Cardiac septum (tissue), 1 donor: Measurements from ENCODE around the gene ARHGAP45. TPM values are rescaled to one million over a fixed set of nuclear protein-coding genes. Genes with fewer than 3 reads are reported as not detected.

Experiments used
- DNase-seq: peaks from one replicate; pipeline ENCODE4 v3.0.0-alpha.2; 2020; ENCODE audit warnings: low spot score
- intact Hi-C: fragments of 100-400 bp; cut with DNase I; formaldehyde crosslinking; loops from one replicate; pipeline ENCODE4 v1.14.0; 2022
- total RNA-seq: library from RNA; stranded (reverse); fragmentation: NEBNext Ultra II Directional; extraction: Animal tissue kit (Norgen Biotek cat#: 25700); gene quantifications from one replicate; pipeline ENCODE4 v1.2.1, GENCODE V29; 2021
- donor health status: DM: no; HTN: no; CAD: no.

Gene ARHGAP45
- total RNA-seq, 1 donor from 2014 or later: 3.7 TPM

GRCh38 chr19:1097810-1098176 is 30.8 kb downstream of the ARHGAP45 start:
- DNase-seq: no peak
- intact Hi-C loops: loop anchor here (10.0 kb wide), 1 partner anchor 173 kb away; the partner anchor contains the start of gene ARID3A

- intact Hi-C loops: loop anchor here (10.0 kb wide), 1 partner anchor 174 kb away; the partner anchor contains the start of gene ARID3A
- DNase-seq: no peak
Measured at GRCh38 chr19:1098177-1099051, 31.4 kb downstream of the ARHGAP45 start.

GRCh38 chr19:1101337-1101698 is 34.4 kb downstream of the ARHGAP45 start:
- no peak for DNase-seq

GRCh38 chr19:1102407-1103131 is 35.6 kb downstream of the ARHGAP45 start:
- intact Hi-C loops: loop anchor here (2.0 kb wide), 2 partner anchors 52 to 82 kb away; partner anchors contain the start of genes RNU6-2 and TMEM259
- DNase-seq: no peak

More at GRCh38 chr19:1101337-1101698, 34.4 kb downstream of the ARHGAP45 start:
- intact Hi-C loops: no loop called here

GRCh38 chr19:1103132-1103707 is 36.3 kb downstream of the ARHGAP45 start:
- intact Hi-C loops: loop anchor here (2.0 kb wide), 2 partner anchors 52 to 82 kb away; partner anchors contain the start of genes RNU6-2 and TMEM259
- DNase-seq: no peak

GRCh38 chr19:1103708-1104310 is 36.8 kb downstream of the ARHGAP45 start, which contains the start of gene GPX4:
Gene GPX4, plus strand, starts transcription at chr19:1103994. Its CDS starts 50 bp downstream, at chr19:1104044.
- intact Hi-C loops: loop anchor here (2.0 kb wide), 2 partner anchors 51 to 83 kb away; partner anchors contain the start of genes RNU6-2 and TMEM259

GRCh38 chr19:1104311-1105007 is 37.5 kb downstream of the ARHGAP45 start:
- no peak for DNase-seq
- intact Hi-C loops: no loop called here

More at GRCh38 chr19:1103708-1104310, 36.8 kb downstream of the ARHGAP45 start, which contains the start of gene GPX4:
- DNase-seq: peak; percentile 99

GRCh38 chr19:1105008-1105872 is 38.3 kb downstream of the ARHGAP45 start:
- DNase-seq: no peak
- intact Hi-C loops: no loop called here

GRCh38 chr19:1105873-1106840 is 39.2 kb downstream of the ARHGAP45 start:
- no peak for DNase-seq
- intact Hi-C loops: no loop called here

GRCh38 chr19:1106841-1107660 is 40.1 kb downstream of the ARHGAP45 start:
- DNase-seq: no peak
- intact Hi-C loops: no loop called here

- no peak for DNase-seq
- intact Hi-C loops: no loop called here
Measured at GRCh38 chr19:1107661-1108261, 40.8 kb downstream of the ARHGAP45 start.

- intact Hi-C loops: no loop called here
- DNase-seq: no peak
Measured at GRCh38 chr19:1108291-1109031, 41.5 kb downstream of the ARHGAP45 start.

- intact Hi-C loops: no loop called here
- no peak for DNase-seq
Measured at GRCh38 chr19:1109032-1109551, 42.1 kb downstream of the ARHGAP45 start.
